Stimulated activated CD8-positive, alpha-beta memory T cell treated with anti-CD3 and anti-CD28 coated beads, Interleukin-2, amount 100 ng/mL, for 48 hours (primary cell): Measurements from ENCODE around the gene SMIM24.
"Not testable (repeated sequence)": the region's sequence is repeated elsewhere in the genome, so short reads cannot be mapped to it uniquely, and the experiment has no call there.

Experiments used
- DNase-seq, 2 donors: peaks; one replicate each; pipeline ENCODE4 v3.0.0-alpha.2; 2020; ENCODE audit warnings: low read depth in 2 of 2

The SMIM24 gene

DNA sequence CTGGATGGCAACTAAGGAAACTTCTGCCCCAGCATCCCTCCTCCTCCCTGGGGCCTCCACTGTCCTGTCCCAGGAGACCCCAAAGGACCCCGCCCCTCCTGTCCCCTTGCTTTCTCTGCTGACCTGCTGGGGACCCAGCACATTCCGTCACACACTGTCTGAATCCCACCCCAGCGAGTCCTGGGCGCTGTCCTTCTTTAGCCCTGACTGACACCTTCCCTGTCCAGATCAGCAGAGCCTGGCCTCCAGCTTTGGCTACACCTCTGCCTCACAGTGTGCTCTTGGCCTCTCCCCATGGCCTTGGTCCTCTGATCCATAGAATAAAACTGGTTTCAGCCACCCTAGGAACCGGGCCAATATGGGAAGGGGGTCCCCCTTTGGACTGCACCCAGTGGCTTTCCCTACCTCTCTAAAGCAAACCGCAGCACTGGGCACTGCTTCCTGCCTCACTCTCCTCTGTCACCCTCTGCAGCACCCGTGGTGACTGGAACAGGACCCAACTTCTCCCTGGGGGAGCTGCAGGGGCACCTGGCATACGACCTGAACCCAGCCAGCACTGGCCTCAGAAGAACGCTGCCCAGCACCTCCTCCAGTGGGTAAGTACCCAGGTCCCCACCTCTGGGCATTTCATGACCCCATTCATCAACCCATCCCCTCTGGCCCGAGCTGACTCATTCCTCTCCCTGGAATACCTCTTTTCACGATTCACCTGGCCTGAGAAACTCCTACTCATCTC, 46.4 kb downstream of the SMIM24 start:
- DNase-seq, result no peak

DNA sequence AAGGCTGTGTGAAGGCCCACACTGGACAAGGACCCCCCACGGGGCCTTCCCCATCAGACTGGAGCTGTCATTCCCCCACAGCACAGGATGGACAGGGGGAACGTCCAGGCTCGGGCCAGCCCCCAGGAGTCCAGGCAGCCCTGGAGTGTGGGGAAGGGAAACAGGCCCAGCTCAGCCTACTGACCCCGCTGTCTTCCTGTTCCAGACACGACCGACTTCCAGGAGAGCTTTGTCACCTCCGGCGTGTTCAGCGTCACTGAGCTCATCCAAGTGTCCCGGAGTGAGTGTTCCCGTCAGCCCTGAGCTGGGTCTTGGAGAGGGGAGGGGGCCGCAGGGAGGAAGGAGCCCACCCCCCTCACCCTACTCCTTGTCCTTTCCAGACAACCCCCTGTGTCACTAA, 47.0 kb downstream of the SMIM24 start:
- no peak for DNase-seq

GRCh38 chr19:3431760-3432397, 48.4 kb downstream of the SMIM24 start:
- DNase-seq, result no peak

DNA sequence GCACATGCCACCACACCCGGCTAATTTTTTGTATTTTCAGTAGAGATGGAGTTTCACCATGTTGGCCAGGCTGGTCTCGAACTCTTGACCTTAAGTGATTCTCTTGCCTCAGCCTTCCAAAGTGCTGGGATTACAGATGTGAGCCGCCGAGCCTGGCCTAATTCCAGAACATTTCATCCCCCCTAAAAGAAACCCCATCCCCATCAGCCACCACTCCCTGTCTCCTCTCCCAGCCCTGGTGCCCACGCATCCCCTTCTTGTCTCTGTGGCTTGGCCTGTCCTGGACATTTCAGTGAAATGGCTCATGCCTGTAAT, 50.0 kb downstream of the SMIM24 start:
- DNase-seq, result not testable (repeated sequence)

GRCh38 chr19:3426433-3426832, 53.9 kb downstream of the SMIM24 start:
- no peak for DNase-seq
